MM.1S (cell line): ENCODE data around the gene DUOXA2.

Experiments used
- DNase-seq: peaks from one replicate; pipeline ENCODE4 v3.0.0-alpha.2; 2015
- H2AFZ ChIP-seq: fragments of 300-600 bp; sonication (generic); 2 replicates; pipeline ENCODE4 v1.6.0; 2016; ENCODE audit warnings: antibody characterized with exemption, low read length
- H3F3A ChIP-seq: fragments of 300-600 bp; sonication (generic); 2 replicates; pipeline ENCODE4 v1.6.1; 2016; ENCODE audit warnings: mild to moderate bottlenecking, antibody characterized with exemption, low read length, moderate library complexity, mixed read lengths; ENCODE audit not compliant: insufficient read depth
- H3K27ac ChIP-seq: fragments of 300-600 bp; sonication (generic); 2 replicates; pipeline ENCODE4 v1.5.1; 2016; ENCODE audit warnings: mild to moderate bottlenecking, low read length
- H3K27me3 ChIP-seq: fragments of 300-600 bp; sonication (generic); replicated peaks from 2 replicates; pipeline ENCODE4 v1.6.0; 2016; ENCODE audit warnings: low read length; ENCODE audit not compliant: insufficient read depth
- H3K36me3 ChIP-seq: fragments of 300-600 bp; sonication (generic); replicated peaks from 2 replicates; pipeline ENCODE4 v1.6.1; 2016; ENCODE audit warnings: mild to moderate bottlenecking, low read length, mixed read lengths; ENCODE audit not compliant: insufficient read depth
- H3K4me1 ChIP-seq: fragments of 300-600 bp; sonication (generic); 2 replicates; pipeline ENCODE4 v1.6.1; 2016; ENCODE audit warnings: low read length, mixed read lengths
- H3K4me2 ChIP-seq: fragments of 300-600 bp; sonication (generic); 2 replicates; pipeline ENCODE4 v1.6.0; 2016; ENCODE audit warnings: low read depth, low read length
- H3K4me3 ChIP-seq: fragments of 300-600 bp; sonication (generic); 2 replicates; pipeline ENCODE4 v1.5.1; 2016; ENCODE audit warnings: low read length, mixed read lengths
- H3K79me2 ChIP-seq: fragments of 300-600 bp; sonication (generic); 2 replicates; pipeline ENCODE4 v1.6.1; 2016; ENCODE audit warnings: mixed run types, low read length, mixed read lengths
- H3K9ac ChIP-seq: fragments of 300-600 bp; sonication (generic); 2 replicates; pipeline ENCODE4 v1.6.1; 2016; ENCODE audit warnings: low read length, mixed read lengths
- H3K9me2 ChIP-seq: fragments of 300-600 bp; sonication (generic); replicated peaks from 2 replicates; pipeline ENCODE4 v1.6.1; 2016; ENCODE audit warnings: mild to moderate bottlenecking, low read length, mixed read lengths; ENCODE audit not compliant: insufficient read depth
- H3K9me3 ChIP-seq: fragments of 300-600 bp; sonication (generic); replicated peaks from 2 replicates; pipeline ENCODE4 v1.6.1; 2016; ENCODE audit warnings: mild to moderate bottlenecking, low read length, mixed read lengths; ENCODE audit not compliant: insufficient read depth
- H4K20me1 ChIP-seq: fragments of 300-600 bp; sonication (generic); 2 replicates; pipeline ENCODE4 v1.6.1; 2016; ENCODE audit warnings: mild to moderate bottlenecking, low read length, moderate library complexity, mixed read lengths; ENCODE audit not compliant: insufficient read depth
- CTCF ChIP-seq: fragments of 300-600 bp; sonication (generic); IDR thresholded peaks from 2 replicates; pipeline ENCODE4 v1.5.1; 2016; ENCODE audit warnings: antibody characterized with exemption, low read length, mixed read lengths
- EZH2 ChIP-seq: fragments of 300-600 bp; sonication (generic); optimal IDR thresholded peaks from 2 replicates; pipeline ENCODE3; 2017; ENCODE audit warnings: low read depth, mild to moderate bottlenecking, antibody characterized with exemption, low read length, mixed read lengths
- EZH2phosphoT487 ChIP-seq: fragments of 300-600 bp; sonication (generic); IDR thresholded peaks from 2 replicates; pipeline ENCODE4 v1.6.1; 2018; ENCODE audit warnings: antibody characterized with exemption, low read length

Gene DUOXA2

DNA sequence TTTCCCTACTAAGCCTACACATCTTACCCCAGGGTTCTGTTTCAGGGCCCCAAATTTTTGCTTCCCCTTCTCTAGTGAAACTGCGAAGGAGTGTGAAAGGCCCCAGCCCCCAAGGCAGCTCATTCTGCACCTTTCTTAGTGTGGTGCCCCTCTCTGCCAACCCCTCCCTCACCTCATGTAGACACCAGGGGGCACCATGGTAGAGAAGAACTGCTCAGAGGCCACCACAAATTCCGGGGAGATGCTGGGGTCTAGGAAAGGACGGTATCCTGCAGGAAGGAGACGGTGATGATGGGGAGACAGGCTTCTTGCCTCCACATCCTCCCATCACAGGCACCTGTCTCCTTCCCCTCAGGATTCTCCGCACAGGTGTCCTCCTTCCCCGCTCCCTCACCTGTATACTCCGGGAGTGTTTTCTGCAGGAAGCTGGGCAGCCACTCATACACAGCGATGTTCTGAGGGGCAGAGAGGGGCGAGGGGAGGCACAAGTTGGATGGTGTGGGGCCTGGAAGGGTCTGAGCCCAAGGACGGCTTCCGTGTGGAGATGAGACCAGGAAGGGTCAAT lies 3.8 kb upstream of the DUOXA2 start:
- H3K27me3 ChIP-seq: peaks cover 37% of the 10 kb centered on the region
- no peaks in the 10 kb centered on the region for H3K36me3 ChIP-seq
- no peak for DNase-seq

DNA sequence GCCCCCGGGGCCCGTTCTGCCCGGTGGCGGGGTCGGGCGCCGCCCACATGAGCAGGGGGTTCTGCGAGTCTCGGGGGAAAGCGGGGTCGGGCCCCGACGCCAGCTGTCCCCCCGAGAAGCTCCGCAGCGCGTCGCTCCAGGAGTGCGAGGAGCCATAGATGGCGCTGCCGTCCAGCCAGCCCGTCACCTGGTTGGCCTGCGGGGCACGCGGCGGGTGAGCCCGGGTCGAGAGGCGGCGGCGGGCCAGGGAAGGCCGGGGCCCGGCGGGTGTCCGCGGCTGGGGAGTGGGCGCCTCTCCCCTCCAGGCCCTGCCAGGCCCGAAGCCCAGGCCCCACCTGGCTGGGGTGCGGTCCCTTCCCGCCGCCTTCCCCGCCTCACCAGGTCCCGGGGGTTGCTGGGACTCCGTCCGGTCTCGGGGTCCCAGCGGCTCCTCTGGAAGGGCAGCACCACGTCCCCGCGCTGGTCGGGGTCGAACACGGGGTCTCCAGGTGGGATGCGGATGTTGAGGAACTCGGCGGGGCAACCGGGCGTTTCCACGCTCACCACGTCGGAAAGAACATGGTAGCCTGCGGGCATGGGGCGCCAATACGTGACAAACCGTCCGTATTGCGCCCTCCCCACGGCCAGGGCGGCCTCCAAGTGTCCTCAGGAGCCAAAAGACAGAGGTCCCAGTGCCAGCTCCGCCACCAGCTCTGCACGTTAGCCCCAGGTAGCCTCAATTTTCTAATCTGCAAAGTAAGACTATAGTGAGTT lies 2.6 kb upstream of the DUOXA2 start:
- Histone ChIP-seq H3K4me1 (no peaks in the 10 kb centered on the region), H4K20me1 (no peaks in the 10 kb centered on the region), H3K4me3 (no peak overlapping the region), H2AFZ (no peak overlapping the region), H3K27me3 (peaks cover 49% of the 10 kb centered on the region), H3K27ac (no peak overlapping the region), H3F3A (no peaks in the 10 kb centered on the region), H3K9me2 (no peaks in the 10 kb centered on the region), H3K9me3 (no peaks in the 10 kb centered on the region), H3K9ac (no peak overlapping the region), H3K79me2 (no peaks in the 10 kb centered on the region), H3K36me3 (no peaks in the 10 kb centered on the region), H3K4me2 (no peak overlapping the region)
- DNase-seq: no peak
- TF ChIP-seq CTCF: no peak
- no peak for TF ChIP-seq EZH2phosphoT487
- TF ChIP-seq EZH2: no peak

More for the DNA sequence above, 3.8 kb upstream of the DUOXA2 start:
- Histone ChIP-seq H3K4me1 (no peaks in the 10 kb centered on the region), H3K4me2 (no peak overlapping the region), H3K9ac (no peak overlapping the region), H4K20me1 (no peaks in the 10 kb centered on the region), H3K27ac (no peak overlapping the region), H3K9me3 (no peaks in the 10 kb centered on the region), H3K4me3 (no peak overlapping the region), H3F3A (no peaks in the 10 kb centered on the region), H3K79me2 (no peaks in the 10 kb centered on the region), H3K9me2 (no peaks in the 10 kb centered on the region), H2AFZ (no peak overlapping the region)
- TF ChIP-seq EZH2phosphoT487 (no peak), EZH2 (no peak), CTCF (no peak)

DNA sequence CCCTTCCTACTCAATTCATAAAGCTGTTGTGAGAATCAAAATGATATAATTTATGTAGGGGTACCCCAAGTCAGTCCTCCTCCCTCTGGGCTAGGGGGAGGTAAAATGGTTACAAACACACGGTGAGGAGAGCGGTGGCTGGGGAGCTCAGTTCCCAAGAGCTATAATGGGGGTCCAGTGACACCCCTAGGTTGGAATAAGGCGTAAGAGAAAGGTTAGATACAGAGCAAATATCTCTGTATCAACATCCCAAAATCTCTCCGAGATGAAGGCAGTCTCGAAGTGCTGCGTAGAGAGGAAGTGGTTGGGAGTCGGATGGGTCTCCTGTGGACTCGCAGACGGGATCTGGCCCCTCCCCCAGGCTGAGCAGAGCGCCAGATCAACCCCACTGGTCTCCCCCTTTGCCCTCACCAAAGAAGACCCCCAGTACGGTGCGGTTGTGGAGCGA lies 2.0 kb upstream of the DUOXA2 start:
- Histone ChIP-seq H3K36me3 (no peaks in the 10 kb centered on the region), H3K4me1 (no peaks in the 10 kb centered on the region), H2AFZ (no peak overlapping the region), H3K9ac (no peak overlapping the region), H3K9me3 (no peaks in the 10 kb centered on the region), H3K4me2 (no peak overlapping the region), H3K27ac (no peak overlapping the region), H4K20me1 (no peaks in the 10 kb centered on the region), H3K9me2 (no peaks in the 10 kb centered on the region), H3K79me2 (no peaks in the 10 kb centered on the region), H3K4me3 (no peak overlapping the region), H3K27me3 (peaks cover 55% of the 10 kb centered on the region), H3F3A (no peaks in the 10 kb centered on the region)
- DNase-seq: no peak
- TF ChIP-seq CTCF (no peak), EZH2phosphoT487 (no peak), EZH2 (no peak)
